HG03025 (cell line): Measurements from ENCODE around the gene DBET.
"Not testable (repeated sequence)": the region's sequence is repeated elsewhere in the genome, so short reads cannot be mapped to it uniquely, and the experiment has no call there.

Experiments
- ATAC-seq: cut with Tn5 transposase; IDR thresholded peaks from one replicate; pipeline ENCODE4 v1.9.1; 2021; ENCODE audit warnings: mild to moderate bottlenecking, moderate library complexity; ENCODE audit not compliant: unreplicated experiment, low FRiP score

The DBET gene

GRCh38 chr4:190049378-190050239, 14.7 kb upstream of the DBET start:
- ATAC-seq: not testable (repeated sequence)

- not testable (repeated sequence) for ATAC-seq
Observed at GRCh38 chr4:190058997-190059396, 5.3 kb upstream of the DBET start.

GRCh38 chr4:190064805-190065204, 503 bp downstream of the DBET start:
- ATAC-seq: not testable (repeated sequence)

GRCh38 chr4:190068351-190068750, 4.0 kb downstream of the DBET start:
- ATAC-seq: not testable (repeated sequence)

GRCh38 chr4:190093052-190093451, 28.8 kb downstream of the DBET start:
- ATAC-seq: not testable (repeated sequence)

- not testable (repeated sequence) for ATAC-seq
Observed at GRCh38 chr4:190094031-190094430, 29.7 kb downstream of the DBET start.

GRCh38 chr4:190095335-190095734, 31.0 kb downstream of the DBET start:
- not testable (repeated sequence) for ATAC-seq

GRCh38 chr4:190099605-190100004, 35.3 kb downstream of the DBET start:
- not testable (repeated sequence) for ATAC-seq

- ATAC-seq: not testable (repeated sequence)
Observed at GRCh38 chr4:190101525-190101924, 37.2 kb downstream of the DBET start.

- ATAC-seq: not testable (repeated sequence)
Observed at GRCh38 chr4:190106191-190106590, 41.9 kb downstream of the DBET start.

- not testable (repeated sequence) for ATAC-seq
Observed at GRCh38 chr4:190106611-190107480, 42.5 kb downstream of the DBET start.

- not testable (repeated sequence) for ATAC-seq
Observed at GRCh38 chr4:190107766-190108485, 43.6 kb downstream of the DBET start.

GRCh38 chr4:190108756-190109155, 44.5 kb downstream of the DBET start:
- ATAC-seq: not testable (repeated sequence)

- not testable (repeated sequence) for ATAC-seq
Observed at GRCh38 chr4:190109390-190110011, 45.2 kb downstream of the DBET start.

- not testable (repeated sequence) for ATAC-seq
Observed at GRCh38 chr4:190110033-190110432, 45.7 kb downstream of the DBET start.

GRCh38 chr4:190110570-190111295, 46.4 kb downstream of the DBET start:
- ATAC-seq: not testable (repeated sequence)

GRCh38 chr4:190112879-190113278, 48.6 kb downstream of the DBET start:
- ATAC-seq: not testable (repeated sequence)

GRCh38 chr4:190114991-190115390, 50.7 kb downstream of the DBET start:
- ATAC-seq: not testable (repeated sequence)
